Endothelial cell of umbilical vein (primary cell): Measurements from ENCODE around the gene SLC7A6OS. TPM values are rescaled to one million over a fixed set of nuclear protein-coding genes. Genes with fewer than 3 reads are reported as not detected.

ENCODE experiments used
- BruUV-seq: library from RNA; stranded (reverse); fragments of 400-500 nt; replicated peaks from 2 replicates; lab custom pipeline; 2021; lab: Mats Ljungman, UMichigan
- CTCF ChIA-PET: fragments of 300-600, 350-600 bp; sonication (Branson Sonifier 250); formaldehyde crosslinking; loops from one replicate; lab custom pipeline; 2021; ENCODE audit warnings: antibody characterized with exemption, inconsistent platforms; lab: Charles Lee
- POLR2A ChIA-PET: fragments of 300-600, 350-600 bp; sonication (Branson Sonifier 250); formaldehyde crosslinking; loops from one replicate; lab custom pipeline; 2021; ENCODE audit warnings: antibody characterized with exemption, inconsistent platforms; lab: Charles Lee
- DNase-seq: peaks from one replicate; pipeline ENCODE4 v3.0.0-alpha.2; 2011; ENCODE audit warnings: low read depth, low spot score
- FAIRE-seq: peaks from 2 replicates; lab custom pipeline; 2011; peaks lifted over from hg19 to GRCh38; lab: Jason Lieb, UNC
- H2AFZ ChIP-seq: 2 replicates; pipeline ENCODE4 v1.6.0; 2012; ENCODE audit warnings: low read depth, low read length, control low read depth, inconsistent platforms
- H3K27ac ChIP-seq: 2 replicates; pipeline ENCODE4 v1.5.1; 2011; ENCODE audit warnings: low read depth, mild to moderate bottlenecking, control low read depth, low read length, moderate library complexity; ENCODE audit not compliant: insufficient read depth
- H3K27me3 ChIP-seq, 2 experiments: 2 replicates each; pipeline versions ENCODE4 v1.6.0 to v1.6.1; 2011; ENCODE audit warnings: low read length in 2 of 2, mixed read lengths in 1 of 2; ENCODE audit not compliant: control insufficient read depth in 2 of 2, insufficient read depth in 2 of 2
- H3K36me3 ChIP-seq, 2 experiments: 2 replicates in 1 of 2; 3 replicates in 1 of 2; pipeline ENCODE4 v1.5.1; 2011; ENCODE audit warnings: low read length in 2 of 2, mild to moderate bottlenecking in 1 of 2, moderate library complexity in 1 of 2; ENCODE audit not compliant: control insufficient read depth in 2 of 2, insufficient read depth in 2 of 2; ENCODE audit errors: extremely low read depth in 1 of 2
- H3K4me1 ChIP-seq: 3 replicates; pipeline ENCODE4 v1.5.1; 2011; ENCODE audit warnings: mild to moderate bottlenecking, low read length; ENCODE audit not compliant: control insufficient read depth, insufficient read depth; ENCODE audit errors: extremely low read depth
- H3K4me2 ChIP-seq: 2 replicates; pipeline ENCODE4 v1.6.1; 2011; ENCODE audit warnings: low read length, control low read depth, mixed read lengths; ENCODE audit not compliant: insufficient read depth
- H3K4me3 ChIP-seq, 3 experiments: fragments of 200-600 bp in 1 of 3; sonication (generic), shearing (Covaris generic) in 1 of 3; replicated peaks in 1 of 3; 2 replicates each; pipeline ENCODE4 v1.5.1; 2011 to 2016; ENCODE audit warnings: control low read depth in 3 of 3, low read length in 3 of 3, mild to moderate bottlenecking in 2 of 3, inconsistent platforms in 1 of 3, low read depth in 1 of 3, moderate library complexity in 1 of 3; ENCODE audit not compliant: insufficient read depth in 1 of 3
- H3K79me2 ChIP-seq: 2 replicates; pipeline ENCODE4 v1.6.0; 2012; ENCODE audit warnings: low read length, inconsistent platforms; ENCODE audit not compliant: control insufficient read depth, insufficient read depth
- H3K9ac ChIP-seq: replicated peaks from 2 replicates; pipeline ENCODE3; 2011; ENCODE audit warnings: low read length, control low read depth; ENCODE audit not compliant: insufficient read depth; ENCODE audit errors: extremely low read depth
- H3K9me1 ChIP-seq: replicated peaks from 3 replicates; pipeline ENCODE4 v1.6.0; 2011; ENCODE audit warnings: mild to moderate bottlenecking, low read length; ENCODE audit not compliant: control insufficient read depth, insufficient read depth; ENCODE audit errors: extremely low read depth
- H3K9me3 ChIP-seq: replicated peaks from 2 replicates; pipeline ENCODE4 v1.5.1; 2012; ENCODE audit warnings: low read length, inconsistent platforms; ENCODE audit not compliant: control insufficient read depth, insufficient read depth
- H4K20me1 ChIP-seq: replicated peaks from 2 replicates; pipeline ENCODE3; 2011; ENCODE audit warnings: mild to moderate bottlenecking, low read length; ENCODE audit not compliant: control insufficient read depth, insufficient read depth; ENCODE audit errors: extremely low read depth
- CTCF ChIP-seq, 2 donors: IDR thresholded peaks; 1 replicate in 1 of 2; 2 replicates in 1 of 2; pipeline ENCODE4 v1.5.1; 2011; ENCODE audit warnings: low read length in 2 of 2, mild to moderate bottlenecking in 2 of 2, moderate library complexity in 2 of 2, control low read depth in 1 of 2, inconsistent platforms in 1 of 2, low read depth in 1 of 2; ENCODE audit not compliant: insufficient read depth in 1 of 2; ENCODE audit errors: extremely low read depth in 1 of 2
- FOS ChIP-seq: IDR thresholded peaks from 2 replicates; pipeline ENCODE4 v1.6.1; 2011; ENCODE audit warnings: mild to moderate bottlenecking, low read length, moderate library complexity, borderline replicate concordance; ENCODE audit not compliant: insufficient read depth
- JUN ChIP-seq: IDR thresholded peaks from 2 replicates; pipeline ENCODE4 v1.6.1; 2011; ENCODE audit warnings: borderline replicate concordance, low read depth; ENCODE audit not compliant: insufficient read length, insufficient read depth
- MAX ChIP-seq: IDR thresholded peaks from 2 replicates; pipeline ENCODE4 v1.6.1; 2011; ENCODE audit not compliant: insufficient read depth, insufficient read length
- MYC ChIP-seq: IDR thresholded peaks from one replicate; pipeline ENCODE4 v1.6.1; 2011; ENCODE audit warnings: mild to moderate bottlenecking, low read depth, low read length
- POLR2A ChIP-seq: IDR thresholded peaks from 2 replicates; pipeline ENCODE4 v1.6.1; 2012; ENCODE audit warnings: low read depth, mild to moderate bottlenecking, control low read depth, low read length
- POLR2AphosphoS5 ChIP-seq: IDR thresholded peaks from 2 replicates; pipeline ENCODE4 v1.6.1; 2012; ENCODE audit warnings: low read depth, mild to moderate bottlenecking, control low read depth, low read length, moderate library complexity; ENCODE audit not compliant: insufficient read depth
- dilution Hi-C: fragments of 300-500 bp; cut with MboI; formaldehyde crosslinking; loops from one replicate; pipeline ENCODE4 v1.15.0; 2019; ENCODE audit warnings: low sequenced_read_pairs; ENCODE audit not compliant: extremely low pct_ligation_motif_present
- intact Hi-C: fragments of 100-400 bp; cut with micrococcal nuclease; formaldehyde crosslinking; loops from one replicate; pipeline ENCODE4 v1.10.0; 2022
- polyA plus RNA-seq, 4 experiments: library from polyadenylated mRNA; depleted of rRNA in 3 of 4; stranded (reverse) in 3 of 4; unstranded in 1 of 4; fragments of >200 nt; gene quantifications; 2 replicates each; pipeline versions ENCODE4 v1.2.1 to v1.2.3, GENCODE V29; 2011 to 2012; ENCODE audit warnings: missing spikeins in 1 of 4
- total RNA-seq: library from RNA; stranded (reverse); gene quantifications from 2 replicates; pipeline ENCODE4 v1.2.3, GENCODE V29; 2021

The SLC7A6OS gene
- total and polyA plus RNA-seq, 2 donors (not counting 3 experiments of a cell fraction or from before 2014, with no cell fraction given) = 8.3 to 22.9 TPM

GRCh38 chr16:68328151-68328859 lies 17.6 kb upstream of the SLC7A6OS start:
- ChIA-PET CTCF (interaction anchor here (0.6 to 7.0 kb wide), 19 partner anchors 9 to 94 kb away, joined by 3 to 212 read pairs (median 4); partner anchors contain the start of genes PLA2G15, PRMT7, SLC7A6 and SLC7A6OS), POLR2A (no interaction called here)
- TF ChIP-seq POLR2A = no peak
- TF ChIP-seq CTCF (IDR thresholded peaks at IDR 0.05; ENCODE audit: extremely low read depth in 1 of 2, insufficient read depth in 1 of 2, low read depth in 1 of 2, low read length in 2 of 2) = peak; percentile 87 to 97
- intact Hi-C loops (loop anchor here (1.0 to 10.0 kb wide), 5 partner anchors 17 to 244 kb away; partner anchors contain the start of genes NFATC3 and PRMT7), dilution Hi-C loops (no loop called here)
- Histone ChIP-seq H4K20me1 (no peaks in the 10 kb centered on the region), H3K4me2 (no peak overlapping the region), H3K9ac (no peak overlapping the region), H3K79me2 (no peaks in the 10 kb centered on the region), H3K27me3 (no peaks in the 10 kb centered on the region), H3K9me3 (no peaks in the 10 kb centered on the region), H3K27ac (no peak overlapping the region), H3K9me1 (no peaks in the 10 kb centered on the region), H3K4me1 (peaks cover 34% of the 10 kb centered on the region), H2AFZ (no peak overlapping the region), H3K4me3 (no peak overlapping the region), H3K36me3 (peaks cover 2 to 3% of the 10 kb centered on the region in 2 experiments)
- DNase-seq (peak; percentile 83), FAIRE-seq (peak; percentile 89)
- no TSS peak for BruUV-seq

- peak; percentile 49 for TF ChIP-seq JUN
- no peak for TF ChIP-seq MYC
- no peak for TF ChIP-seq CTCF (IDR thresholded peaks at IDR 0.05; ENCODE audit: extremely low read depth in 1 of 2, insufficient read depth in 1 of 2, low read depth in 1 of 2, low read length in 2 of 2)
- peak; percentile 33 for TF ChIP-seq POLR2AphosphoS5
- TF ChIP-seq FOS = peak; percentile 70
- TF ChIP-seq POLR2A = no peak
- TF ChIP-seq MAX = no peak
- no peak overlapping the region for H3K4me3 ChIP-seq
- intact Hi-C loops = loop anchor here (2.0 to 10.0 kb wide), 2 partner anchors 14 to 240 kb away; partner anchors contain the start of genes NFATC3, PRMT7 and SLC7A6OS
- no peak overlapping the region for H3K9ac ChIP-seq
- H3K27ac ChIP-seq = peak overlapping the region; percentile 27
- dilution Hi-C loops = no loop called here
- ChIA-PET POLR2A (interaction anchor here (1.0 to 1.2 kb wide), 2 partner anchors 14 to 60 kb away, joined by 3 to 6 read pairs; partner anchors contain the start of genes PRMT7, SLC7A6 and SLC7A6OS), CTCF (interaction anchor here (0.8 to 5.3 kb wide), 12 partner anchors 11 to 185 kb away, joined by 3 to 101 read pairs (median 6); partner anchors contain the start of genes PRMT7, SLC7A6 and SLC7A6OS)
- H3K4me2 ChIP-seq = no peak overlapping the region
- H3K4me1 ChIP-seq = peaks cover 12% of the 10 kb centered on the region
- H3K79me2 ChIP-seq = no peaks in the 10 kb centered on the region
- BruUV-seq = no TSS peak
- peaks cover 2 to 3% of the 10 kb centered on the region in 2 experiments for H3K36me3 ChIP-seq
- no peaks in the 10 kb centered on the region for H3K27me3 ChIP-seq
- H4K20me1 ChIP-seq = no peaks in the 10 kb centered on the region
- DNase-seq (peak; percentile 69), FAIRE-seq (peak; percentile 96)
- no peaks in the 10 kb centered on the region for H3K9me3 ChIP-seq
- no peak overlapping the region for H2AFZ ChIP-seq
- no peaks in the 10 kb centered on the region for H3K9me1 ChIP-seq
Observed at GRCh38 chr16:68324780-68325357, 14.1 kb upstream of the SLC7A6OS start.
